Kidney glomerular epithelial cell (primary cell): Measurements from ENCODE around the gene PPFIA1.
"Not testable (repeated sequence)": the region's sequence is repeated elsewhere in the genome, so short reads cannot be mapped to it uniquely, and the experiment has no call there.

Experiments used
- DNase-seq: peaks from one replicate; lab custom pipeline; 2025; lab: John Stamatoyannopoulos, UW

PPFIA1 gene

GRCh38 chr11:70251659-70252321 lies 18.7 kb upstream of the PPFIA1 start:
- no peak for DNase-seq

- DNase-seq = no peak
Measured at GRCh38 chr11:70252844-70253243, 17.6 kb upstream of the PPFIA1 start.

- no peak for DNase-seq
Measured at GRCh38 chr11:70255477-70256116, 14.9 kb upstream of the PPFIA1 start.

GRCh38 chr11:70259077-70259476 lies 11.4 kb upstream of the PPFIA1 start:
- not testable (repeated sequence) for DNase-seq

- DNase-seq = no peak
Measured at GRCh38 chr11:70262951-70263350, 7.5 kb upstream of the PPFIA1 start.

GRCh38 chr11:70263363-70263762 lies 7.1 kb upstream of the PPFIA1 start:
- DNase-seq = no peak

- no peak for DNase-seq
Measured at GRCh38 chr11:70265341-70265740, 5.1 kb upstream of the PPFIA1 start.

GRCh38 chr11:70267405-70267950 lies 3.0 kb upstream of the PPFIA1 start:
- no peak for DNase-seq

GRCh38 chr11:70268526-70268925 lies 2.0 kb upstream of the PPFIA1 start:
- no peak for DNase-seq

GRCh38 chr11:70270877-70271648 lies 573 bp downstream of the PPFIA1 start:
- DNase-seq = peak; percentile 21

GRCh38 chr11:70271649-70271953 lies 1.1 kb downstream of the PPFIA1 start:
- no peak for DNase-seq

- no peak for DNase-seq
Measured at GRCh38 chr11:70272009-70272408, 1.5 kb downstream of the PPFIA1 start.

GRCh38 chr11:70278994-70279393 lies 8.5 kb downstream of the PPFIA1 start:
- DNase-seq = no peak

- DNase-seq = no peak
Measured at GRCh38 chr11:70281156-70281609, 10.7 kb downstream of the PPFIA1 start.

- no peak for DNase-seq
Measured at GRCh38 chr11:70282012-70282411, 11.5 kb downstream of the PPFIA1 start.

- no peak for DNase-seq
Measured at GRCh38 chr11:70288721-70289120, 18.2 kb downstream of the PPFIA1 start.

GRCh38 chr11:70289582-70289981 lies 19.1 kb downstream of the PPFIA1 start:
- no peak for DNase-seq

- no peak for DNase-seq
Measured at GRCh38 chr11:70290361-70291065, 20.0 kb downstream of the PPFIA1 start.

- no peak for DNase-seq
Measured at GRCh38 chr11:70292166-70292565, 21.7 kb downstream of the PPFIA1 start.

GRCh38 chr11:70292863-70293262 lies 22.4 kb downstream of the PPFIA1 start:
- no peak for DNase-seq

GRCh38 chr11:70295166-70295565 lies 24.7 kb downstream of the PPFIA1 start:
- not testable (repeated sequence) for DNase-seq

GRCh38 chr11:70296681-70297080 lies 26.2 kb downstream of the PPFIA1 start:
- DNase-seq = no peak
